Measurements from ENCODE around the gene TUFT1.

DNA sequence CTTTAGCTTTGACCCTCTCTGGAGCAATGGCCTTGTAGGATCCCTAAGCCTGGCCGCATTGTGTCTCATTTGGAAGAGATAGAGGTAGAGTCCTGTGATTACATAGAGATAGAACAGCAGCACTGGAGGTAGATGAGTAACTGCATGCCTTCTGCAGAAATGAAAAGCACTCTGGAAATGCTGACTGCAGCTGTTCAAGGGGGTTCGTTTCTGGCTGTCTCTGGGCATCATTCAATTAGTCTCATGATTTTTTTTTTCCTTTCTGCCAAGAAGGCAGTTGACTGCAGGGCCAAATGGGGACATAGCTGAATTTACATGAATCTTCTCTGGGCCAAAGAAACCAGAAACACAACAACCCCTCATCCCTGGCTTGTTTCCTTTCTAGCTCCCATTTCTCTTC lies 43.7 kb downstream of the TUFT1 start:
- TF ChIP-seq CTCF (IDR thresholded peaks at IDR 0.05) (no peak), POLR2A (IDR thresholded peaks at IDR 0.05) (no peak)

All from heart left ventricle (tissue), 13 donors.